ENCODE data around the gene RNF123.

GRCh38 chr3:49750056-49750455 lies 60.7 kb downstream of the RNF123 start:
- TF ChIP-seq TOX (CRISPR knock-in tag; IDR thresholded peaks at IDR 0.05; ENCODE audit: borderline replicate concordance) (no peak), CSRNP3 (CRISPR knock-in tag; IDR thresholded peaks at IDR 0.05) (no peak), CSDC2 (CRISPR knock-in tag; IDR thresholded peaks at IDR 0.05) (no peak), PATZ1 (CRISPR knock-in tag; IDR thresholded peaks at IDR 0.05; ENCODE audit: borderline replicate concordance) (no peak), ZNF70 (CRISPR knock-in tag; IDR thresholded peaks at IDR 0.05) (no peak), POU6F1 (CRISPR knock-in tag; IDR thresholded peaks at IDR 0.05; ENCODE audit: borderline replicate concordance, low read depth) (no peak), CREB5 (CRISPR knock-in tag; IDR thresholded peaks at IDR 0.05; ENCODE audit: low read depth) (no peak), OSR1 (CRISPR knock-in tag; IDR thresholded peaks at IDR 0.05) (no peak), BACH2 (CRISPR knock-in tag; IDR thresholded peaks at IDR 0.05; ENCODE audit: borderline replicate concordance) (no peak), ZFP30 (CRISPR knock-in tag; IDR thresholded peaks at IDR 0.05) (no peak)
